Measurements from ENCODE around the gene SLC5A12.
A peak's percentile ranks its signal among the peaks of the same experiment; 100 is the strongest.

SLC5A12 gene, protein sequence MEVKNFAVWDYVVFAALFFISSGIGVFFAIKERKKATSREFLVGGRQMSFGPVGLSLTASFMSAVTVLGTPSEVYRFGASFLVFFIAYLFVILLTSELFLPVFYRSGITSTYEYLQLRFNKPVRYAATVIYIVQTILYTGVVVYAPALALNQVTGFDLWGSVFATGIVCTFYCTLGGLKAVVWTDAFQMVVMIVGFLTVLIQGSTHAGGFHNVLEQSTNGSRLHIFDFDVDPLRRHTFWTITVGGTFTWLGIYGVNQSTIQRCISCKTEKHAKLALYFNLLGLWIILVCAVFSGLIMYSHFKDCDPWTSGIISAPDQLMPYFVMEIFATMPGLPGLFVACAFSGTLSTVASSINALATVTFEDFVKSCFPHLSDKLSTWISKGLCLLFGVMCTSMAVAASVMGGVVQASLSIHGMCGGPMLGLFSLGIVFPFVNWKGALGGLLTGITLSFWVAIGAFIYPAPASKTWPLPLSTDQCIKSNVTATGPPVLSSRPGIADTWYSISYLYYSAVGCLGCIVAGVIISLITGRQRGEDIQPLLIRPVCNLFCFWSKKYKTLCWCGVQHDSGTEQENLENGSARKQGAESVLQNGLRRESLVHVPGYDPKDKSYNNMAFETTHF

DNA sequence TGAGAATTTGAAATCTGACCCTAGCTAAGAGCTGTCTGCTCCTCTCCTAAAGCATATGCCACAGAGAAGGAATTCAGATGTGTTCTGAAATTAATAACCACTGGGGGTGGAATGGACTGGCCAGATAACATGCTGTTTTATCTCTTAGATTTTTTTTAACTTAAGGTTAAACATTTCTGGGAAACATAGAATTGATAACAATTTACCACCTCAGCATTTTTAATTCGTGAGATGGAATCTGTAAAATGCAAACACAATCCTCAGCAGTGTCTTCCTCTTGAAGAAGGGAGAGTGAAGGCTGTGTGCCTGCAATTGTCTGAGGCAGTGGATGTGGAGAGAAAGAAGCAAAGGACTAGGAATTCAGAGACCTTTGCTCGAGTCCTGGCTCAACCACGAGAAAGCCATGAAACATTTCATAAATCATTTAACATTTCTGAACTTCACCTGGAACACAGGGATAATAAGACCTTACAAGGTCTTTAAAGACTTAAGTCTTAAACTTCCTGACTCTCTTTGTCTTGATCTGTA is at the start of gene SLC5A12:
Gene SLC5A12 (minus strand): TSS at position 113 of the 528 bp plus-strand sequence. CDS start 346 bp downstream, outside the sequence.
- DNase-seq: no peak

DNA sequence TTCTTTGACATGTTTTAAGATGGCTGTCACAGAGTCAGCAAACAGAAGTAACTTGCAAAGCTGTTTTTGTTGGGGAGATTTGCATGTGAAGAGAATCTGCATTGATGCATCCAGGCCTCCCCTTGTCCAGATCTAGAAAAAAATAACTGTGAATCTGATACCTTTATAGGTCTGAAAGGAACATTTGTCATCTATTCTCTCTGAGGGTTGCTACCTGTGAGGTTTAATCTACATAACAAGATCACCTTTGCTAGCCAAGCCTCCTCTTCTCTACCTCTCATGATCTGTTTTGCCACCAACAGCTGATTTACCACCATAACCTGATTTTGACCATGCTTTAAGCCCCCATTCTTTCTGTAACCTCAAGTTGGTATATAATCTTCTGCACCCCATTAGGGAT is 47.2 kb upstream of the SLC5A12 start:
- no peak for DNase-seq

DNA sequence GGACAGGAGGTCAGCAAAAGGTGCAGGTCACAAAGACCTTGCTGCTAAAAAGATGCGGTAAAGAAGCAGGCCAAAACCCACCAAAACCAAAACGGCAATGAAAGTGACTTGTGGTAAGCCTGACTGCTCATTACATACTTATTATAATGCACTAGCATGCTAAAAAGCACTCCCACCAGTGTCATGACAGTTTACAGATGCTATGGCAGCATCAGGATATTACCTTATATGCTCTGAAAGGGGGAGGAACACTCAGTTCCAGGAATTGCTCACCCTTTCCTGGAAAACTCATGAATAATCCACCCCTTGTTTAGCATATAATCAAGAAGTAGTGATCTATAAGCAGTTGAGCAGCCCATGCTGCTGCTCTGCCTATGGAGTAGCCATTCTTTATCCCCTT is 45.2 kb upstream of the SLC5A12 start:
- no peak for DNase-seq

DNA sequence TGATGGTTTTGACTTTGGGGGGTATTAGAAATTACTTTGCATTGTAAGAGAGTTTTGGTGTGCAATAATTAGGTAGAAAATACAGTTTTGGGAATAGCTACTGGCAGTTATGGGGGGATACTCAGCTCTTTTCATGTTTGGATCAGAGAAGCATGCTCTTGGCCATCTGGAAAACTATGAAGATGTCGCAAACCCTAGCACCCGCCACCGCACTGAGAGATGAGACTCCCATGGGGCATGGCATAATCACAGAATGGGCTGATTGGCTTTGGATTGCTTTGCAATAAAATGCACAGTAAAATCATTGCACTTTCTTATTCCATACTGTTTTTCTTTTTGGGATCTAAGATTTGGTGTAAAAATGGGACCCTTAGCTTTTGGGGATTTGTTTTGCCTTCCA is 43.5 kb upstream of the SLC5A12 start:
- no peak for DNase-seq

DNA sequence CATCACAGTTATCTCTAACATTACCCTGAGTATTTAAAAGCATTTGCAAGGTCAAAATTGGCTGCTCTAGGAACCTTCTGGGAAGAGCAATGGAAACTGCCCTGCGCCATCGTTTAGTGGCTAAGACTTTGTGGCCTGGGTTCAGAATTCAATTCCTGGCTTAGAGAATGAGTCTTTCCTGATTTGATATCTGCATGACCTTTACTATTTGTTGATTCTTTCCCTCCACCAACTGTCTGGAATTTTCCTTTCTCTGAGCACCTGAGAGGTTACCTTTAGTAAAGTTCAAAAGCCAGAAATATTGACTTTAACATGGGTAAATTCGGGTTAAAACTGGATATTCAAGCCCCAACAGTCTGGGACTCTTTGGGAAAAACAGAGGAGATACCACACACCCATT is 43.0 kb upstream of the SLC5A12 start:
- DNase-seq: no peak

DNA sequence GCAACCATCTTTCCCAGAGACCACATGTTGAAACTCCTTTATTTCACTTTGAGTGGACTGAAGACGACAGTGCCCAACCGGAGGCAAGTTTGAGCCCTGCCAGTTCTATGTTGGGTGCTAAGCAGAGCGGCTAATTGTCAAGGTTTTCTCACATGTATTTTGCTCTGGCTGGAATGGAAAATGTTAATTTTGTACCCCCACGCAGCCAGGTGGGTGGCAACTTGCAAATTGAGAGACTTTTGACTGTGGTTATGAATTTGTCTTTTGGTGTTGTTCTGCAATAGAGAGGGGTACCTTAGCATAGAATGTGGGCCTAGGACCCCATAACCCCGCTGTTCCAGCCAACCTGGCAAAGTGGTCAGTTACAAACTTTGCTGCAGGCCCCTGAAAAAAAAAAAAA is 42.5 kb upstream of the SLC5A12 start:
- no peak for DNase-seq

DNA sequence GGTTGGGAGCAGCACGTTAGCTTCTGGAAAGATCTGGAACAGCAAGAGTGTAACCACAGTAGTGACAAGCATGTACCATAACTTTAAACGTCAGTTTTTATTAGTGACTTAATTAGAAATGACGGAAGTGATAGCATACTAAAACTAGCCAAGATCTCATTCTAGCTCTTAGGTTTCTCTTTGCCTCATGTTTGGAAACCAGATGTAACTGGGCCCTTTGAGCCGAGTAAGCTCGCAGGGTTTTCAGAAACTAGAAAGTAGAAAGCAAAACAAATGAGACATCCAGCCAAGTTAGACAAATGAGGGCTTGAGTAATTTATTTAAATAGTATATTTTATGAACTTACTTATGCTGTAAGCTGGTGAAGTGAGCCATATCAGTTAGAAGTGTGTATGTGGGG is 40.2 kb upstream of the SLC5A12 start:
- no peak for DNase-seq

DNA sequence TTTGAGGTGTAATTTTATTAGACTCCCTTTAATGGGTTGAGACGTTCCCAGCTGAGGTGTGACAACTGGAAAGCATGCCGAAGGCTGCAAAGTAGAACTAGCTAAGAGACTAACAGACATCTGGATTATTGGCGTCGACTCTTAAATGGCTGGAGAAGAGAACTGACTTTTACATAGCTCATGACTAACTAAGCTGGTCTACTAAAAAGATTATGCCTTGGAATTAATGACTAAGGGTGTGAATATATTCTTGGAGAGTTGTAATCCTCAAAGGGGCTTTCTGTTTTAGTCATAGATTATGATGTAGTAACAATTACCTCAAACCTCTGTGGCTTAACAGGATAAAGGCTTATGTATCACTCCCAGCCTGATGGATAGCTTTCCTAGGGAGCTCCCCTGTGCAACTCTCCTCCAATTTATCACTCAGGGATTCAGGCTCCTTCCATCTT is 39.5 kb upstream of the SLC5A12 start:
- no peak for DNase-seq

DNA sequence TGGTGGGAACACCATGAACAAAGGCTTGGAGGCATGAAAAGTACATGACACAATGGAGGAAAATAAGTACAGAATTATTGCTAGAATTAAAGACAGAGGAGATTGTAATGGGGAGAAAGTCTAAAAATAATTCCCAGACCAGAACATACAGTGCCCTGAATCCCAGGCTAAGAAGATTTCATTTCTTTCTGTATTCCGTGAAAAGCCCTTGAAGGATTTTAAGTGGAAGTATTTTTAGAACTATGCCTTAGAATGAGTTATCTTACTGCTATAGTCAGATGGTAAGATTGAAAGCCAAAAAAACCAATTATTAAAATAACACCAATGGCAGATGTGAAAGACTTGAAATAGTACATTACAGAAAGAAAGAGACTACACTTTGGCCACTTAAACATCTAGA is 36.1 kb upstream of the SLC5A12 start:
- DNase-seq: no peak

DNA sequence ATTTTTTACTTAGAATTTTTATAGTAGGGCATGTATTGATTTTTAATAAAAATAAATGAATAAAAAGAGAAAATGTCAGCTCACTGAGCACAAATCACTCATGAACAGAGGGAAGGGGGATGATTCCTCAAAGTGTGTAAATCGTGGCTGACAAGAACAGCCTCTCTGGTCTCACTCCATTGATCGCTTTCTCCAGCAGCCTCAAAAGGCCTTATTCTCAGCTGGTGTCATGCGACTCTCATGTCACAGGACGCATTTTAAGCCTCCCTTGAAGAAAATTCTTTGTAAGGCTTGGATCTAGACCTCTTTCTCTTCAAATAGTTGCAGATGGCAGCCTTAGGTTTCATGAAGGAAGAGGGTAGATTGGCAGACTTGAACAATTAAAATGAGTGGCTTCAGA is 33.9 kb upstream of the SLC5A12 start:
- DNase-seq: no peak

DNA sequence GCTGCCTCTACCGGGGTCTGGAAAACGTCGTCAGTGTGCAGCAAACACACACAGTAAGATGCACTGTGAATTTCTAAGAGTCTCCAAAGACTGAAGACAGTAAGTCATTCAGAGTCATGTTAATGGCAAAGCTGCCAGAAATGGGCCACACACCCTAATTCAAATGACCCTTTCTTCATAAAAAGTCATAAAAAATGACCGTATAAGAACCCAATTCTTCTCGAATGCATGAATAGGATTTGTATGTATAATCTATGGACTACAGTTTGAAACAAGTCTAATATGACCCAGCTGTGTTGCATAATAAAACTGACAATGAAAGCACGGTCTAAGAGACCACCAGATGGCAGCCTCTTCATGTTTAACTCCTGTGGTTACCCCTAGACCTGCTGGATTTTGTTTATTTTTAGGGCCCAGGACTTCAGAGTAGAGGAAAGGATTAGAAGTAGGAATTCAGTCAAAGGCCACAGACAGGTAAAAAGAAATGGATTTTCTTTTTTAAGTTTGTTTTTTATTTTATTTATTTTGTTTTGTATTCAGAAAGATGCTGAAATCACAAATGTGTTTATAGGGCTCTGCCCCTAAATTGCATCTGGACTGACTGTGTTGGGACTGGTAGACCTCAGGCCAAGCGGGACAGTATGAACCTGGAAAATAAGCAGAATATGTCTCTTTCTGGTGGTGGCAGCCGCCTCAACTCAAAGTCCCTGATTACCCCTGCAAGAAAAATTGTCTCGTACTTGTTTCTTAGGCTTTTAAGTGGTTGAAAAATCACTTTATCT is 32.1 kb upstream of the SLC5A12 start:
- peak; percentile 39 for DNase-seq

DNA sequence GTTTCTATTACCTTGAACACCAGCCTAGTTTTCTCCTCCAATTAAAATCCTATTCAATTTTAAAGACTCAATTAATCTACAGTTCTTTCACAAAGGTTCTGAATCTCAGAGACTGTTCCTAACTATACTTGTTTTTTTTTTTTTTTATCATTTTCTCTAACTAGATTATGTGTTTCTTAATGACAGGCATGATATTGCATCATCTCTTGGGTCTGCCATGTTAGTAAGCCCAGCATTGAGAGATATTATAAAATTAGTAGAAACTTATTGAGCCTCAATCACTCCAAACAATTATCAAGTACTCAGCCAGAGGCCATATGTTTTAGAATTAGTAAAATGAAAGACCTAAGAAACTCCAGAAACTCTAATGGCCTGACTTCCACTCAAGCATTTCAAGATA is 28.1 kb upstream of the SLC5A12 start:
- no peak for DNase-seq

DNA sequence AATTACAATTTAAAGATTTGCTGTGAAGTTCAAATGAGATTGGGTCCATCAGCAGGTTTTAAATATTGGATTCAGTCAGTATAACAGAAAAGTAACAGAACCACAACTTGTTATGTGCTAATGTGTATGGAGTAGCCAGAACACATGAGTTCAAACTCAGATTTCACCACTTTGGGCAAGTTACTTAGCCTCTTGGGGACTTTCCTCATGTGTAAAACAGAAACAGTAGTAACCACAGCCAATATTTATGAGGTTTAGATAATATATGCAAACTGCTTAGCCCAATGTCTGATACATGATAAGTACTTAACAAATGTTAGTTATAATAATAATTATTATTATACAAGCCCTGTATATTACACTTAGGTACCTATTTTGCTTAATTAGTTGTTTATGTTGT is 21.8 kb upstream of the SLC5A12 start:
- no peak for DNase-seq

DNA sequence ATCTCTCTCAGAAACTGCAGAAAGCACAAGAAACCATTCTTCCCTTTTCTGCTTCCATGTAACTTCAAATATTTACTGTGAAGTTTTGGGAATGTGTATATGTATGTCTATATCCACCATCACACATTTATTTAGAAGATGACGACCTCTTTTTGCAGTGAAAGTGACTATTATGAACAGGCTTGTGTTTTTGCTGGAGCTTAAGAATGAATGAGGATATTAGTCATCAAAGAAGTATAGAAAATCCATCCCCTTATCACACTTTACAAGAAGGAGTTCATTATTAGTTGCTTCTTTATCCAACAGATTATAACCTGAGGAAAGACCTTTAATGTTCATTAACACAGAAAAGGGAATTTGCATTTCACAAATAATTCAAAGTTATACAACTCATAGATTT is 21.1 kb upstream of the SLC5A12 start:
- DNase-seq: no peak

DNA sequence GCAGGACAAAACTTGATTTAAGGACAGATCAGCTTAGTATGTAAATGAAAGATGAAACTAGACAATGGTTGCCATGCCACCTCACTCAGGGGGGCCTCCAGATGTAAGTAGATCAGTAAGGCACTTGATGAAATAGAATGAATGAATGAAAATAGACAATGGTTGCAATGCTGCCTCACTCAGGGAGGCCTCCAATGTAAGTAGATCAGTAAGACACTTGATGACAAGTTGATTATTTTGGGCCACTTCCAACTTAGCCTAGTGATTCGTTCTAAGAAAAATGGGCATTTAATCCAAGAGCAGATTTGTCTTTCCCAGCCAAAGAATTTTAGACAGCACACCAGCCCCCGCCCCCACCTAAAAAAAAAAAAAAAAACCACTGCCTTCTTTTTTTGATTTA is 19.2 kb upstream of the SLC5A12 start:
- DNase-seq: peak; percentile 81

DNA sequence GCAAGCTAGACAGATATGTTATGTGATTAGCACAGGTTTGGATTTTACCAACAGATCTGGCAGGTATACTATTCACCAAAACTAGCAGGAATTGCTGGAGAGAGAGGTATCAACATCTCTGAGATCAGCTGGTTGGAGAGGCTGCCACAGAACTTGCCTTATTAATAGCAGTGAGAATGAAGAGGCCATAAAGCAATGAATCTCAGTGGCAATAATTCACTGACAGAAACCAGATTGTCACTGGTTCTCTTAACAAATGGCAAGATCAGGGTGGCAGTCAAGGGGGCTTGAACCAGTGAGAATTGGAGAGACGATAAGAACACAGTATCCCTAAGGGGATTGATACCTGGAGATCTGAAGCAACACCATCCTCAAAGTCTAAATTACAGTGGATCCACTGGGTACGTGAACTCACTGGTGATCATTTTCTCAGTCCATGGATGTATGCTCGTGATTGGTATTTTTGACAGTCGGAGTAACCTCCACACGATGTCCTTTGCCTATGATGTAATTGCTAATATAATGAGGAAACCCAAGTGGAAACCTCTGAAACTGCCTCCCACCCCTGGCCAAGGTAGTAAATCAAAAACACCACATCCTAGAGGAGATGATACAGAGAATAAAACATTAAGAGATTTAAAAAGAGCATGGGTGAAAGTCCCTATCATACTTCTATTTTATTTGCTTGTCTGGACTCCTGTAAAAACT is 17.7 kb upstream of the SLC5A12 start:
- no peak for DNase-seq

DNA sequence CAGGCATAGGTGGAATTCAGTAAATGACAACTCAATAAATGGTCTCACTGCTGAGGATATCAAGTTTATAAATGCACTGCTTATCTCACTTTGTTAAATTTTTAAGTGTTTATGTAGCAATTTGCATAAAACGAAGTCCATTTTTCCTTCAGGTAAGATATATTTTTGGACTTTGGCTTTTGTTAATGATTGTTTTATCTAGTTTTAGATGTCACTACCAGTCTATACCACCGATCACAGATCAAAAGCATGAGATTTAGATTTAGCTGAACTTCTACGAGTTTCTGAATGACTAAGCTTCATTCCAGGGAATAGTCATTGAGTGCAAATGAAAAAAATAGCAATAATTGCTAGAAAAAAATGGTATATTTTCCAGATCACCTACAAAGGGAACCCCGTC is 12.8 kb upstream of the SLC5A12 start:
- DNase-seq: no peak

DNA sequence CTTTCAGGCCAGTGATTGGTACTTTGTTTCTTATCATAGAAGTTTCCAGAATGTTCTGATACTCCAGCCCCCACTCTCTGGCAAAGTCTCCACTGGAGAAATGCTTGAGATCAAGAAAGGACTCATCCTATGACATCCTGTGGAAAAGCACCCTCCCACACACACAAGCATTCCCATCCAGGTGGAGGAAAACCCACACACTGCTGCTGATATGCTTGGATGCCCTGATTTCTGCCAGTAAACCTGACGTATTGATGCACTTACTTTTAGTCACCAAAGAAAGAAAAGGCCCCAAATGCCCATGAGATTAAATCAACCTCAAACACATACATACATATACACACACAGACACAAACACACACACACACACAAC is 9.2 kb upstream of the SLC5A12 start:
- DNase-seq: no peak

DNA sequence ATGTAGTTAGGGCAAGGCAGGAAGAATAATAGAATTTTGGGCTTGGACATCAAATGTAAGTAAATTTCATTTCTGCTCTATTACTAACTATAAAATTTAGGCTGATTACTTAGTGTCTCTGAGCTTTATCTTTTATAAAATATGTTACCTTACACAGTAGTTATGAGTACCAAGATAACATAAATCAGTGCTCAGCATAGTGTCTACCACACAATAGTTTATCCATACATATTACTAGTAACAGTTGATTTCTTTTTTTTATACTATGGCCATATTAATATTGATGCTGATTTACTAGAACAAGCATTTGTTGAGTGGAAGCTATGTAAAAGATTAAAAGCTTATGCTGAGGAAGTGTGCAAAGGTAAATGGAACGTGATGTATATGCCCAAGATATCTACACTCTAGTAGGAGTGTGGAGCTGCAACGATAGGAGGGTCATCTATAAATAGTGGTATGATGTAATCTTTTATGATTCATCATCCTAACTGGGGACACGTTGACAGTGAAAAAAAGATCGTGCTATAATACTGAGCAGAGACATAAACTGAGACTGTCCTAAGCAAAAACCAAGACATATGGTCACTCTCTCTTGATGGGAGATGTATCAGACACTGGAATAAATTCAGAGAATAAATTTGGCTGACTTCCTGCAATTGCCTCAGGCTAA is 8.7 kb upstream of the SLC5A12 start:
- DNase-seq: no peak

DNA sequence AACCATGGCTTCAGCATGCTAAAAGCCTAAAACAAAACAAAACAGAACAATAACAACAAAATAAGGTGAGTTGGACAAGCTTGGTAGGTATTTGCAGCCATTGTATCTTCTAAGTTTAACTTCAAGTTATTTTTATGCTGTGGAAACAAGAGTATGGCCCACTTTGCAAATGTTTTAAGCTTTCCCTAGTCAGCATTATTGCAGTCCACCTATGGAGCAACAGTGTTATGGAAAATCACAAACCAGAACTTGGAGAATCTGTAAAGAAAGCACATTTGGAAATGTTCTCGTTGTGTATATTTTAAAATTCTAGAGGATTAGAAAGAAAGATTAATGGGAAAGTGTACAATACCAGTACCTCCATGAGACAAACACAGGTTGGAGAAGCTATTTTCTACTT is 7.4 kb upstream of the SLC5A12 start:
- no peak for DNase-seq

DNA sequence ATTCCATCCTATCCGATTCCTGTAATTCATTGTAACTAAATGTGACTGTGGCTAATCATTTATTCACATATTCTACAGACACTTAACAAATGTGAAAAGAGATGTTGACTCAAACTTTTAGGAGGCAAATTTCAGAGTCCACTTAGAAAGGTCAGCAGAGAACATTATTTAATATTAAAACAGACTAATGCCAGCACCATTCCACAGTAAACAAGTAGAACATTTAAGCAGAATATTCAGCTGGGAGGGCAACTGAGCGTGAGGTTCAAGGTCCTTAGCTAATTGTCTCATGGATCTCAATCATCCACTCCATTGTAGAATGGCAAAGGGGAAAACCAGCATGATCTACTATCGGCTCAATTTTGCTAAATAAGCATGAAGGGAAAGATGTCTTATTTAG is 5.1 kb upstream of the SLC5A12 start:
- DNase-seq: no peak

DNA sequence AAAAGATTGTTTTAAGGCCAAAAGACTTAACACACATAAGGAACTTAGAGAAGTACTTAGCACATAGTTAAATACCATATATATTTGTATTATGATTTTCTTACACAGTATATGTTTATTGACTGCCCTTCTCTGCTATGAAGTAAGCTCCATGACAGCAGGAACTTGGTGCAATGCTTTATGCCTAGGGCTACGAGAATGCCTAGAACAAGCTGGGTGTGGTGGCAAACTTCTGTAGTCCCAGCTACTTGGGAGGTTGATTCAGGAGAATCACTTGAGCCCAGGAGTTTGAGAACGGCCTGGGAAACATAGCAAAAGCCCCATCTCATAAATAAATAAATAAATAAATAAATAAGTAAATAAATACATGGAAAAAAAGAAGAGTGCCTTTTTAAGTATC is 1.9 kb downstream of the SLC5A12 start:
- DNase-seq: no peak

Measured in amniotic stem cell (primary cell).